Mesothelial cell of epicardium (in vitro differentiated cells): ENCODE results near the gene TLL1. TPM values are rescaled to one million over a fixed set of nuclear protein-coding genes. Genes with fewer than 3 reads are reported as not detected.
A peak's percentile ranks its signal among the peaks of the same experiment; 100 is the strongest.

Experiments
- DNase-seq, 2 experiments: peaks; one replicate each; pipeline ENCODE4 v3.0.0; 2021; ENCODE audit warnings: low spot score in 2 of 2; ENCODE audit not compliant: unreplicated experiment in 2 of 2
- H3K27ac Mint-ChIP-seq: 2 replicates; pipeline ENCODE4 v1.8.0; 2021; ENCODE audit warnings: mixed read lengths
- H3K27me3 Mint-ChIP-seq: 2 replicates; pipeline ENCODE4 v1.8.0; 2021; ENCODE audit warnings: low read depth, mixed read lengths
- H3K36me3 Mint-ChIP-seq: 2 replicates; pipeline ENCODE4 v1.8.0; 2021; ENCODE audit warnings: mixed read lengths
- H3K4me1 Mint-ChIP-seq: 2 replicates; pipeline ENCODE4 v1.8.0; 2021; ENCODE audit warnings: mixed read lengths
- H3K4me3 Mint-ChIP-seq: 2 replicates; pipeline ENCODE4 v1.8.0; 2021; ENCODE audit warnings: mild to moderate bottlenecking, moderate library complexity, mixed read lengths
- H3K9me3 Mint-ChIP-seq: 2 replicates; pipeline ENCODE4 v1.8.0; 2021; ENCODE audit warnings: mixed read lengths
- total RNA-seq: library from RNA; stranded (reverse); gene quantifications from 3 replicates; pipeline ENCODE4 v1.2.1, GENCODE V29; 2021
- TF ChIP-seq, protein P1 (sequence below): fragments of 200-600 bp; sonication (generic); IDR thresholded peaks from one replicate; pipeline ENCODE4 v1.5.0; 2021; ENCODE audit warnings: antibody characterized with exemption; ENCODE audit not compliant: unreplicated experiment

The TLL1 gene
- total RNA-seq, 1 donor from 2014 or later, result 1.8 TPM

GRCh38 chr4:166140951-166141350 lies 267.9 kb downstream of the TLL1 start:
- TF ChIP-seq, protein P1, sequence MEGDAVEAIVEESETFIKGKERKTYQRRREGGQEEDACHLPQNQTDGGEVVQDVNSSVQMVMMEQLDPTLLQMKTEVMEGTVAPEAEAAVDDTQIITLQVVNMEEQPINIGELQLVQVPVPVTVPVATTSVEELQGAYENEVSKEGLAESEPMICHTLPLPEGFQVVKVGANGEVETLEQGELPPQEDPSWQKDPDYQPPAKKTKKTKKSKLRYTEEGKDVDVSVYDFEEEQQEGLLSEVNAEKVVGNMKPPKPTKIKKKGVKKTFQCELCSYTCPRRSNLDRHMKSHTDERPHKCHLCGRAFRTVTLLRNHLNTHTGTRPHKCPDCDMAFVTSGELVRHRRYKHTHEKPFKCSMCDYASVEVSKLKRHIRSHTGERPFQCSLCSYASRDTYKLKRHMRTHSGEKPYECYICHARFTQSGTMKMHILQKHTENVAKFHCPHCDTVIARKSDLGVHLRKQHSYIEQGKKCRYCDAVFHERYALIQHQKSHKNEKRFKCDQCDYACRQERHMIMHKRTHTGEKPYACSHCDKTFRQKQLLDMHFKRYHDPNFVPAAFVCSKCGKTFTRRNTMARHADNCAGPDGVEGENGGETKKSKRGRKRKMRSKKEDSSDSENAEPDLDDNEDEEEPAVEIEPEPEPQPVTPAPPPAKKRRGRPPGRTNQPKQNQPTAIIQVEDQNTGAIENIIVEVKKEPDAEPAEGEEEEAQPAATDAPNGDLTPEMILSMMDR, result no peak
- H3K4me1 Mint-ChIP-seq, result peaks cover 7% of the 10 kb centered on the region
- peaks cover 6% of the 10 kb centered on the region for H3K27me3 Mint-ChIP-seq
- no peaks in the 10 kb centered on the region for H3K36me3 Mint-ChIP-seq
- DNase-seq, result no peak
- no peak overlapping the region for H3K27ac Mint-ChIP-seq
- H3K9me3 Mint-ChIP-seq, result peaks cover 9% of the 10 kb centered on the region
- no peak overlapping the region for H3K4me3 Mint-ChIP-seq

- Mint-ChIP-seq H3K27me3 (peaks cover 4% of the 10 kb centered on the region), H3K36me3 (no peaks in the 10 kb centered on the region), H3K4me1 (peaks cover 7% of the 10 kb centered on the region), H3K9me3 (no peaks in the 10 kb centered on the region), H3K4me3 (no peak overlapping the region), H3K27ac (no peak overlapping the region)
- DNase-seq, result no peak
- TF ChIP-seq, protein P1, result no peak
Measured at GRCh38 chr4:166143227-166143626, 270.2 kb downstream of the TLL1 start.

- no peak overlapping the region for H3K4me3 Mint-ChIP-seq
- TF ChIP-seq, protein P1, result no peak
- no peak for DNase-seq
- H3K36me3 Mint-ChIP-seq, result no peaks in the 10 kb centered on the region
- peak overlapping the region; percentile 40 for H3K27ac Mint-ChIP-seq
- peaks cover 7% of the 10 kb centered on the region for H3K4me1 Mint-ChIP-seq
- no peaks in the 10 kb centered on the region for H3K27me3 Mint-ChIP-seq
- H3K9me3 Mint-ChIP-seq, result peaks cover 6% of the 10 kb centered on the region
Measured at GRCh38 chr4:166144607-166145006, 271.6 kb downstream of the TLL1 start.

- H3K27me3 Mint-ChIP-seq, result no peaks in the 10 kb centered on the region
- H3K4me3 Mint-ChIP-seq, result no peak overlapping the region
- no peaks in the 10 kb centered on the region for H3K36me3 Mint-ChIP-seq
- peaks cover 16% of the 10 kb centered on the region for H3K9me3 Mint-ChIP-seq
- no peak for DNase-seq
- TF ChIP-seq, protein P1, result no peak
- peaks cover 7% of the 10 kb centered on the region for H3K4me1 Mint-ChIP-seq
- no peak overlapping the region for H3K27ac Mint-ChIP-seq
Measured at GRCh38 chr4:166146806-166147540, 273.9 kb downstream of the TLL1 start.
